Smooth muscle cell (in vitro differentiated cells): ENCODE measurements around the gene CHN1. TPM values are rescaled to one million over a fixed set of nuclear protein-coding genes. Genes with fewer than 3 reads are reported as not detected.

Experiments
- DNase-seq: peaks from one replicate; lab custom pipeline; 2025; ENCODE audit not compliant: unreplicated experiment; lab: John Stamatoyannopoulos, UW
- H2AFZ ChIP-seq: fragments of 200-600 bp; sonication (generic); 2 replicates; pipeline ENCODE4 v1.6.0; 2016; ENCODE audit warnings: antibody characterized with exemption, low read depth, mild to moderate bottlenecking
- H3F3A ChIP-seq: fragments of 200-600 bp; sonication (generic); 2 replicates; pipeline ENCODE4 v1.6.0; 2017; ENCODE audit warnings: antibody characterized with exemption, low read depth
- H3K27ac ChIP-seq: fragments of 200-600 bp; sonication (generic); 2 replicates; pipeline ENCODE4 v1.5.1; 2016; ENCODE audit warnings: low read depth, mild to moderate bottlenecking
- H3K27me3 ChIP-seq: fragments of 200-600 bp; sonication (generic); 2 replicates; pipeline ENCODE4 v1.6.1; 2016; ENCODE audit warnings: low read depth, mild to moderate bottlenecking
- H3K36me3 ChIP-seq: fragments of 200-600 bp; sonication (generic); 2 replicates; pipeline ENCODE4 v1.5.1; 2016; ENCODE audit warnings: low read depth
- H3K4me1 ChIP-seq: fragments of 200-600 bp; sonication (generic); 2 replicates; pipeline ENCODE4 v1.5.1; 2016; ENCODE audit warnings: low read depth
- H3K4me2 ChIP-seq: fragments of 200-600 bp; sonication (generic); 2 replicates; pipeline ENCODE4 v1.6.0; 2016; ENCODE audit warnings: mild to moderate bottlenecking
- H3K4me3 ChIP-seq: fragments of 200-600 bp; sonication (generic); 2 replicates; pipeline ENCODE4 v1.5.1; 2016; ENCODE audit warnings: mild to moderate bottlenecking
- H3K79me2 ChIP-seq: fragments of 200-600 bp; sonication (generic); 2 replicates; pipeline ENCODE4 v1.6.0; 2016; ENCODE audit warnings: low read depth, mild to moderate bottlenecking
- H3K9ac ChIP-seq: fragments of 200-600 bp; sonication (generic); 2 replicates; pipeline ENCODE4 v1.6.0; 2016; ENCODE audit warnings: low read depth
- H3K9me3 ChIP-seq: fragments of 200-600 bp; sonication (generic); replicated peaks from 2 replicates; pipeline ENCODE4 v1.5.1; 2016; ENCODE audit warnings: low read depth
- H4K20me1 ChIP-seq: fragments of 200-600 bp; sonication (generic); 2 replicates; pipeline ENCODE4 v1.6.0; 2016; ENCODE audit warnings: low read depth
- CTCF ChIP-seq: fragments of 200-600 bp; sonication (generic); IDR thresholded peaks from 2 replicates; pipeline ENCODE4 v1.5.1; 2017; ENCODE audit warnings: borderline replicate concordance, mild to moderate bottlenecking, antibody characterized with exemption; ENCODE audit not compliant: insufficient read depth, poor library complexity, severe bottlenecking
- WGBS: methylation state at CpG from one replicate; pipeline ENCODE4 v1.1.7; 2016; ENCODE audit warnings: low lambda C conversion rate; 5-methylcytosine and 5-hydroxymethylcytosine counted together
- polyA plus RNA-seq: library from polyadenylated mRNA; unstranded; fragments of >200 nt; fragmentation: Nextera tagmentation; extraction: Ambion mirVana; gene quantifications from 2 replicates; pipeline ENCODE4 v1.2.1, GENCODE V29; 2016
- total RNA-seq: library from RNA; depleted of rRNA; stranded (reverse); fragments of >200 nt; gene quantifications from 2 replicates; pipeline ENCODE4 v1.2.3, GENCODE V29; 2014

Gene CHN1
- total and polyA plus RNA-seq, 2 experiments from 2014 or later, result 33.5 to 44.8 TPM

- peak overlapping the region; percentile 59 for H3K27ac ChIP-seq
- H3K9me3 ChIP-seq, result no peaks in the 10 kb centered on the region
- no peaks in the 10 kb centered on the region for H3K36me3 ChIP-seq
- H3F3A ChIP-seq, result no peaks in the 10 kb centered on the region
- H3K79me2 ChIP-seq, result no peaks in the 10 kb centered on the region
- H2AFZ ChIP-seq, result no peak overlapping the region
- H3K4me3 ChIP-seq, result no peak overlapping the region
- TF ChIP-seq CTCF, result no peak
- DNase-seq, result no peak
- no peaks in the 10 kb centered on the region for H4K20me1 ChIP-seq
- 77% methylated on average over 4 of the region's 4 CpGs for WGBS
- peak overlapping the region; percentile 30 for H3K9ac ChIP-seq
- no peaks in the 10 kb centered on the region for H3K27me3 ChIP-seq
- H3K4me1 ChIP-seq, result peaks cover 19% of the 10 kb centered on the region
- H3K4me2 ChIP-seq, result peak overlapping the region; percentile 60
Observed at GRCh38 chr2:174763780-174764179, 241.4 kb downstream of the CHN1 start.

- H3K4me2 ChIP-seq, result peak overlapping the region; percentile 4
- no peak overlapping the region for H3K4me3 ChIP-seq
- no peaks in the 10 kb centered on the region for H3K36me3 ChIP-seq
- H3K9me3 ChIP-seq, result no peaks in the 10 kb centered on the region
- H3K79me2 ChIP-seq, result no peaks in the 10 kb centered on the region
- DNase-seq, result no peak
- peaks cover 19% of the 10 kb centered on the region for H3K4me1 ChIP-seq
- no peak overlapping the region for H3K9ac ChIP-seq
- H3K27me3 ChIP-seq, result no peaks in the 10 kb centered on the region
- 89% methylated on average over 5 of the region's 5 CpGs for WGBS
- H3F3A ChIP-seq, result no peaks in the 10 kb centered on the region
- H4K20me1 ChIP-seq, result no peaks in the 10 kb centered on the region
- no peak for TF ChIP-seq CTCF
- no peak overlapping the region for H2AFZ ChIP-seq
- peak overlapping the region; percentile 3 for H3K27ac ChIP-seq
Observed at GRCh38 chr2:174762464-174762863, 242.7 kb downstream of the CHN1 start.

- no peaks in the 10 kb centered on the region for H3F3A ChIP-seq
Observed at GRCh38 chr2:174761837-174762236, 243.3 kb downstream of the CHN1 start.

More at GRCh38 chr2:174761837-174762236, 243.3 kb downstream of the CHN1 start:
- Histone ChIP-seq H3K9me3 (no peaks in the 10 kb centered on the region), H3K27ac (no peak overlapping the region), H3K36me3 (no peaks in the 10 kb centered on the region), H3K27me3 (no peaks in the 10 kb centered on the region), H2AFZ (no peak overlapping the region), H4K20me1 (no peaks in the 10 kb centered on the region), H3K4me2 (peak overlapping the region; percentile 4), H3K9ac (no peak overlapping the region), H3K4me1 (peaks cover 19% of the 10 kb centered on the region), H3K4me3 (no peak overlapping the region), H3K79me2 (no peaks in the 10 kb centered on the region)
- no peak for DNase-seq
- no peak for TF ChIP-seq CTCF
